Neural cell (in vitro differentiated cells): ENCODE data around the gene ARRB1. TPM values are rescaled to one million over a fixed set of nuclear protein-coding genes. Genes with fewer than 3 reads are reported as not detected.

ENCODE experiments used
- H2AFZ ChIP-seq: fragments of 200-600, 300-800 bp; sonication (generic), shearing (Covaris generic); 2 replicates; pipeline ENCODE4 v1.6.0; 2014; ENCODE audit warnings: low read depth, mild to moderate bottlenecking, antibody characterized with exemption, low read length, moderate library complexity
- H3F3A ChIP-seq: fragments of 200-600 bp; shearing (Covaris generic); 2 replicates; pipeline ENCODE4 v1.6.1; 2016; ENCODE audit warnings: mild to moderate bottlenecking, moderate library complexity, mixed read lengths, antibody characterized with exemption, low read length; ENCODE audit not compliant: insufficient read depth, poor library complexity, severe bottlenecking
- H3K27ac ChIP-seq: fragments of 200-600, 300-800 bp; sonication (generic), shearing (Covaris generic); 2 replicates; pipeline ENCODE4 v1.5.1; 2014; ENCODE audit warnings: mild to moderate bottlenecking, low read length, moderate library complexity
- H3K27me3 ChIP-seq: fragments of 300-800, 200-600 bp; sonication (generic), shearing (Covaris generic); 2 replicates; pipeline ENCODE4 v1.6.0; 2014; ENCODE audit warnings: mild to moderate bottlenecking, low read depth, low read length, moderate library complexity; ENCODE audit not compliant: insufficient read depth
- H3K36me3 ChIP-seq: fragments of 300-800, 200-600 bp; sonication (generic), shearing (Covaris generic); 2 replicates; pipeline ENCODE4 v1.5.1; 2014; ENCODE audit warnings: mild to moderate bottlenecking, antibody characterized with exemption, low read length, moderate library complexity; ENCODE audit not compliant: insufficient read depth
- H3K4me2 ChIP-seq: fragments of 300-800, 200-600 bp; sonication (generic), shearing (Covaris generic); 2 replicates; pipeline ENCODE4 v1.6.0; 2014; ENCODE audit warnings: mild to moderate bottlenecking, low read length
- H3K4me3 ChIP-seq: fragments of 300-800, 200-600 bp; sonication (generic), shearing (Covaris generic); 2 replicates; pipeline ENCODE4 v1.5.1; 2014; ENCODE audit warnings: mild to moderate bottlenecking, low read length, moderate library complexity
- H3K79me2 ChIP-seq: fragments of 200-600 bp; shearing (Covaris generic); replicated peaks from 2 replicates; pipeline ENCODE4 v1.6.0; 2014; ENCODE audit warnings: mild to moderate bottlenecking, low read length, moderate library complexity; ENCODE audit not compliant: insufficient read depth
- H3K9ac ChIP-seq: fragments of 300-800, 200-600 bp; sonication (generic), shearing (Covaris generic); 2 replicates; pipeline ENCODE4 v1.6.1; 2016; ENCODE audit warnings: mild to moderate bottlenecking, low read length, mixed read lengths
- H3K9me2 ChIP-seq: fragments of 200-600 bp; shearing (Covaris generic); 2 replicates; pipeline ENCODE4 v1.6.1; 2016; ENCODE audit warnings: mild to moderate bottlenecking, low read length, mixed read lengths; ENCODE audit not compliant: insufficient read depth
- H3K9me3 ChIP-seq: fragments of 200-600, 300-800 bp; sonication (generic), shearing (Covaris generic); 2 replicates; pipeline ENCODE4 v1.6.1; 2016; ENCODE audit warnings: mild to moderate bottlenecking, mixed run types, low read length, moderate library complexity, mixed read lengths
- H4K20me1 ChIP-seq: fragments of 200-600 bp; shearing (Covaris generic); 2 replicates; pipeline ENCODE4 v1.6.1; 2016; ENCODE audit warnings: mild to moderate bottlenecking, mixed run types; ENCODE audit not compliant: insufficient read depth
- CTCF ChIP-seq: fragments of 450-650 bp; IDR thresholded peaks from 2 replicates; pipeline ENCODE4 v1.5.1; 2014; ENCODE audit warnings: antibody characterized with exemption, mild to moderate bottlenecking, moderate library complexity; ENCODE audit not compliant: poor library complexity, severe bottlenecking
- EP300 ChIP-seq: fragments of 450-650 bp; conservative IDR thresholded peaks from 2 replicates; pipeline ENCODE4 v1.6.1; 2014; ENCODE audit warnings: antibody characterized with exemption, mild to moderate bottlenecking, moderate library complexity; ENCODE audit not compliant: poor library complexity, severe bottlenecking
- EZH2 ChIP-seq: fragments of 200-600, 300-800 bp; shearing (Covaris generic), sonication (generic); IDR thresholded peaks from 2 replicates; pipeline ENCODE4 v1.6.1; 2014; ENCODE audit warnings: antibody characterized with exemption, low read length, borderline replicate concordance, mild to moderate bottlenecking; ENCODE audit not compliant: insufficient read depth, poor library complexity, severe bottlenecking
- MXI1 ChIP-seq: fragments of 450-650 bp; conservative IDR thresholded peaks from 2 replicates; pipeline ENCODE4 v1.6.1; 2014; ENCODE audit warnings: antibody characterized with exemption, mild to moderate bottlenecking; ENCODE audit not compliant: poor library complexity, severe bottlenecking
- POLR2AphosphoS5 ChIP-seq: IDR thresholded peaks from 2 replicates; pipeline ENCODE4 v1.6.1; 2012
- RAD21 ChIP-seq: fragments of 450-650 bp; conservative IDR thresholded peaks from 2 replicates; pipeline ENCODE4 v1.6.1; 2014; ENCODE audit warnings: antibody characterized with exemption, mild to moderate bottlenecking, moderate library complexity
- REST ChIP-seq: IDR thresholded peaks from 2 replicates; pipeline ENCODE4 v1.6.1; 2012; ENCODE audit warnings: borderline replicate concordance
- SMC3 ChIP-seq: fragments of 450-650 bp; conservative IDR thresholded peaks from 2 replicates; pipeline ENCODE4 v1.6.1; 2014; ENCODE audit warnings: antibody characterized with exemption, mild to moderate bottlenecking, moderate library complexity; ENCODE audit not compliant: poor library complexity
- TAF1 ChIP-seq: IDR thresholded peaks from 2 replicates; pipeline ENCODE4 v1.6.1; 2012; ENCODE audit warnings: low read depth
- polyA plus RNA-seq: library from polyadenylated mRNA; depleted of rRNA; stranded (reverse); fragments of >200 nt; gene quantifications from 2 replicates; pipeline ENCODE4 v1.2.3, GENCODE V29; 2014

ARRB1 gene
- polyA plus RNA-seq, 1 donor from 2014 or later: 5.7 TPM

GRCh38 chr11:75317446-75318122 lies 33.9 kb downstream of the ARRB1 start:
- no peaks in the 10 kb centered on the region for H4K20me1 ChIP-seq
- TF ChIP-seq REST (no peak), RAD21 (no peak), MXI1 (no peak), CTCF (no peak), TAF1 (no peak), POLR2AphosphoS5 (no peak), SMC3 (no peak), EP300 (no peak), EZH2 (no peak)
- H3K9me2 ChIP-seq: no peaks in the 10 kb centered on the region
- H3K9me3 ChIP-seq: no peaks in the 10 kb centered on the region
- no peak overlapping the region for H3K27ac ChIP-seq
- no peak overlapping the region for H3K9ac ChIP-seq
- H3K4me3 ChIP-seq: no peak overlapping the region
- H3K4me2 ChIP-seq: no peak overlapping the region
- H3K27me3 ChIP-seq: no peaks in the 10 kb centered on the region
- no peaks in the 10 kb centered on the region for H3F3A ChIP-seq
- no peak overlapping the region for H2AFZ ChIP-seq
- H3K79me2 ChIP-seq: no peaks in the 10 kb centered on the region
- H3K36me3 ChIP-seq: no peaks in the 10 kb centered on the region

GRCh38 chr11:75315439-75315805 lies 36.0 kb downstream of the ARRB1 start:
- no peaks in the 10 kb centered on the region for H3K9me2 ChIP-seq
- no peaks in the 10 kb centered on the region for H3F3A ChIP-seq
- H3K9ac ChIP-seq: no peak overlapping the region
- TF ChIP-seq POLR2AphosphoS5 (no peak), EP300 (no peak), REST (no peak), TAF1 (no peak), RAD21 (no peak), EZH2 (no peak), SMC3 (no peak), CTCF (no peak), MXI1 (no peak)
- H3K36me3 ChIP-seq: no peaks in the 10 kb centered on the region
- H3K4me2 ChIP-seq: no peak overlapping the region
- H4K20me1 ChIP-seq: no peaks in the 10 kb centered on the region
- H3K4me3 ChIP-seq: no peak overlapping the region
- no peak overlapping the region for H3K27ac ChIP-seq
- H2AFZ ChIP-seq: no peak overlapping the region
- no peaks in the 10 kb centered on the region for H3K9me3 ChIP-seq
- H3K79me2 ChIP-seq: no peaks in the 10 kb centered on the region
- no peaks in the 10 kb centered on the region for H3K27me3 ChIP-seq
